ENCODE measurements around the gene CCDC141. TPM values are rescaled to one million over a fixed set of nuclear protein-coding genes. Genes with fewer than 3 reads are reported as not detected.

The CCDC141 gene
- total and polyA plus RNA-seq, 7 donors = under 0.01 to 8.6 (median 3.8) TPM; not detected in 1

DNA sequence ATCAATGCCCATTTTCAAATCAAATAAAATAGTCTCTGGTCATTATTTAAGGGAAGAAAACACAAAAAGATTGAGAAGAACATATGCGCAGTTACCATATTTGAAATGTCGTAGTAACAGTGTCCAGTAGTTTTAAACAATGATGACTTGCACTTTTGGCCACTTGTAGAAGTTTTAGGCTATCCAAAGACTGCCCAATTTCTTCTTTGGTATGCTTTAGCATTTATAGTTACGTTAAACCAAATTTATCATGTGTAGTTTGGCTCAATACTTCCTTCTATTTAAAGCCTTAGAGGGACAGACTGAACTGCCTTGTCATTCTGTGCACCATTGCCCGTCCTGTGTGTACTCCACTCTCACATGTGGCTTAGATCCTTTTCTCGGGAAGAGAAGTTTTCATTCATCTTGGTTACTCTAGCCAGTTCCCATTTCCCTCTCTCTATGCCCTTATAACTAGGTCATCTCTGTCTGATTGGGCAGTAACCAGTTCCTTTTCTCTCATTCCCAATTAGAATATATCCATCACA is 157.9 kb downstream of the CCDC141 start:
- H3K36me3 ChIP-seq = no peaks in the 10 kb centered on the region
- 81 to 84% methylated on average over 5 of the region's 5 CpGs for WGBS, 2 donors
- intact Hi-C loops (cut with DNase I) = loop anchor here (5.0 kb wide), 1 partner anchor 240 kb away; no protein-coding TSS in a partner anchor

DNA sequence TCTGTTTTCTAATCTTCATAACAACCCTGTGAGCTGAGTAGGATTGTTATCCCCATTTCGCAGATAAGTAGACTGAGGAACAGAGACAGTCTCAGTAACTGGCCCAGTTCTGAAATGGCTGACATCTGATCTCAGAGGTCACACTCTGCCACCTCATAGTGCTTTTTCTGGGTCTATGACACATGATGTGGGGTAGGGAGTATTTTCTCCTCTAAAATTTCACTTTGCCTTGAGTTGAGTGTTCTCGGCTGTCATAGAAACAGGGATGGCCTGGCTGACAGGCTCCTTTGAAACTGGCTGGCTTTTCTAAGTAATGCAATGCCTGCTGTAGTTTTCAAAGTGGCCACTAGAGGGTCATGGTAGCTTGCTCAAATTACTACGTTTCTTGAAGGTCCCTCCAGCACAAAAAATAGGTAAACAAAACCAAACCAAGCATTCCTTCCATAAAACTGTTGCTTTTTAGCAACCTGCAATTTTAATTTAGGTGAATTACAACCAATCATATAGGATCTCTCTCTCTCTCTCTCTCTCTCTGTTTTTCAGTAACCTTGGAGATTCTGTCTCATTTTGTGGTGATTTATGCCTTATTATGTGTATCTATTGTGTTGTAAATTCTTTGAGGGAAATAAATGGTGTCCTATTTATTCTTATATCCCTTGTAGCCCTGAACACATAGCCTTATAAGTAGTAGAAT is 158.5 kb downstream of the CCDC141 start:
- no peak for DNase-seq
- WGBS, 2 donors = 29 to 38% methylated on average over 3 of the region's 3 CpGs

More for the DNA sequence above, 157.9 kb downstream of the CCDC141 start:
- Histone ChIP-seq H3K4me3 (no peak overlapping the region), H3K27ac (no peak overlapping the region), H3K9me3 (no peaks in the 10 kb centered on the region), H3K4me1 (no peaks in the 10 kb centered on the region), H3K27me3 (no peaks in the 10 kb centered on the region)
- TF ChIP-seq EP300 (IDR thresholded peaks at IDR 0.05) = no peak
- TF ChIP-seq, protein P1, sequence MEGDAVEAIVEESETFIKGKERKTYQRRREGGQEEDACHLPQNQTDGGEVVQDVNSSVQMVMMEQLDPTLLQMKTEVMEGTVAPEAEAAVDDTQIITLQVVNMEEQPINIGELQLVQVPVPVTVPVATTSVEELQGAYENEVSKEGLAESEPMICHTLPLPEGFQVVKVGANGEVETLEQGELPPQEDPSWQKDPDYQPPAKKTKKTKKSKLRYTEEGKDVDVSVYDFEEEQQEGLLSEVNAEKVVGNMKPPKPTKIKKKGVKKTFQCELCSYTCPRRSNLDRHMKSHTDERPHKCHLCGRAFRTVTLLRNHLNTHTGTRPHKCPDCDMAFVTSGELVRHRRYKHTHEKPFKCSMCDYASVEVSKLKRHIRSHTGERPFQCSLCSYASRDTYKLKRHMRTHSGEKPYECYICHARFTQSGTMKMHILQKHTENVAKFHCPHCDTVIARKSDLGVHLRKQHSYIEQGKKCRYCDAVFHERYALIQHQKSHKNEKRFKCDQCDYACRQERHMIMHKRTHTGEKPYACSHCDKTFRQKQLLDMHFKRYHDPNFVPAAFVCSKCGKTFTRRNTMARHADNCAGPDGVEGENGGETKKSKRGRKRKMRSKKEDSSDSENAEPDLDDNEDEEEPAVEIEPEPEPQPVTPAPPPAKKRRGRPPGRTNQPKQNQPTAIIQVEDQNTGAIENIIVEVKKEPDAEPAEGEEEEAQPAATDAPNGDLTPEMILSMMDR (IDR thresholded peaks at IDR 0.05) = no peak
- TF ChIP-seq POLR2A (IDR thresholded peaks at IDR 0.05) = no peak
- no peak for TF ChIP-seq POLR2AphosphoS5 (IDR thresholded peaks at IDR 0.05)
- no peak for DNase-seq

DNA sequence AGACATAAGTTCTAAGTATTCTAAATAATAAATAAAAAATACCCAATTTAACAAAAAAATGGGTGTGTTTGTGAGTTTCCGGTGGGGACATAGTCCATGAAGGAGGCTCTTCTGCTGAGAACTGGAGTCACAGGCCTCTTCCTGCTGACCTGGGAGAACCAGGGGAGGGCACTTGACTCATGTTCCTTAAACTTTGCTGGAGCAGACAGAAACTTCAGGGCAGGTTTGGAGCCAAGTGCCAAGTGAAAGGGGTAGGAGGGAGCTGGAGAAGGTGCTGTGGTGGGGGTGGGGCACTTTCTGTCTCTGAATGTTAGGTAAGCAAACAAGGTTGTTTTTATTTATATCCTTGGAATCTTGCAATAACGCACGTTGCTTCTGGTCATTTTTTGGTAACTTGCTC is 163.9 kb downstream of the CCDC141 start:
- no peaks in the 10 kb centered on the region for H3K9me3 ChIP-seq
- no peak overlapping the region for H3K4me3 ChIP-seq
- H3K27ac ChIP-seq = no peak overlapping the region
- no peaks in the 10 kb centered on the region for H3K27me3 ChIP-seq
- TF ChIP-seq, protein P1 (IDR thresholded peaks at IDR 0.05) = no peak
- no peaks in the 10 kb centered on the region for H3K4me1 ChIP-seq
- no peaks in the 10 kb centered on the region for H3K36me3 ChIP-seq
- 60 to 80% methylated on average over 3 of the region's 3 CpGs for WGBS, 2 donors
- intact Hi-C loops (cut with DNase I) = no loop called here
- no peak for DNase-seq

More for the DNA sequence above, 158.5 kb downstream of the CCDC141 start:
- Histone ChIP-seq H3K27me3 (no peaks in the 10 kb centered on the region), H3K36me3 (no peaks in the 10 kb centered on the region), H3K27ac (no peak overlapping the region), H3K9me3 (no peaks in the 10 kb centered on the region), H3K4me1 (no peaks in the 10 kb centered on the region), H3K4me3 (no peak overlapping the region)
- TF ChIP-seq, protein P1 (IDR thresholded peaks at IDR 0.05) = peak; percentile 30 to 97 (median 77)
- TF ChIP-seq EP300 (IDR thresholded peaks at IDR 0.05) = no peak
- TF ChIP-seq POLR2AphosphoS5 (IDR thresholded peaks at IDR 0.05) = no peak
- intact Hi-C loops (cut with DNase I) = loop anchor here (5.0 kb wide), 1 partner anchor 241 kb away; no protein-coding TSS in a partner anchor

DNA sequence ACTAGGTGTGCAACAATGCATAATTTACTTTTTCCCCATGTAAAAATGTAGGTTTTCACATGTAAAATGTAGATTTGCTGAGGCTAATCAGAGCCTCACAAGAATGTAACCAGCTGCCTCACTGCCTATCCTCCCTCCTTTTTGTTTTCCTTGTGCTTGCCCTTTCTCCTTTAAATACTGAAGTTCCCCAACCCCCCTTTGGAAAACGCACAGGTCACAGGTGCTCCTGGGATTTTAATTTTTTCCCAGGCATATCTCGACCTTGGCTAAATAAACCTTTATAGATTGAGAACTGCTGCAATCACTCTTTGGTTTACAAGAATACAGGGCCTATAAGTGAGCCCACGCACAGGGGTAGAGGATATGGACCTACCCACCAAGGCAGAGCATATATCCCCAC is 165.5 kb downstream of the CCDC141 start:
- DNase-seq = no peak
- H3K36me3 ChIP-seq = no peaks in the 10 kb centered on the region
- intact Hi-C loops (cut with DNase I) = no loop called here
- no peak overlapping the region for H3K4me3 ChIP-seq
- H3K4me1 ChIP-seq = no peaks in the 10 kb centered on the region
- H3K27ac ChIP-seq = no peak overlapping the region
- H3K9me3 ChIP-seq = no peaks in the 10 kb centered on the region
- 40 to 81% methylated on average over 3 of the region's 3 CpGs for WGBS, 2 donors
- no peaks in the 10 kb centered on the region for H3K27me3 ChIP-seq
- TF ChIP-seq EP300 (IDR thresholded peaks at IDR 0.05) (no peak), POLR2A (IDR thresholded peaks at IDR 0.05) (no peak), POLR2AphosphoS5 (IDR thresholded peaks at IDR 0.05) (no peak)
- TF ChIP-seq, protein P1 (IDR thresholded peaks at IDR 0.05) = no peak
